PFSK-1 (cell line): ENCODE measurements around the gene HERPUD2.

Experiments used
- FOXP2 ChIP-seq: optimal IDR thresholded peaks from 2 replicates; pipeline ENCODE3; 2011; ENCODE audit warnings: borderline replicate concordance, control low read depth, inconsistent platforms; ENCODE audit not compliant: insufficient read depth; ENCODE audit errors: extremely low read length, extremely low read depth
- POLR2AphosphoS5 ChIP-seq: IDR thresholded peaks from 2 replicates; pipeline ENCODE4 v1.6.1; 2012; ENCODE audit warnings: low read depth, mild to moderate bottlenecking, control low read depth, low read length, moderate library complexity
- REST ChIP-seq, 2 experiments: IDR thresholded peaks; 2 replicates each; pipeline versions ENCODE4 v1.6.1 to v1.8.0; 2011 to 2012; ENCODE audit warnings: low read depth in 2 of 2, low read length in 2 of 2, control low read depth in 1 of 2, inconsistent platforms in 1 of 2, mild to moderate bottlenecking in 1 of 2, moderate library complexity in 1 of 2; ENCODE audit not compliant: insufficient read depth in 1 of 2
- SIN3A ChIP-seq: IDR thresholded peaks from 2 replicates; pipeline ENCODE4 v1.6.1; 2012; ENCODE audit warnings: mild to moderate bottlenecking, low read length, moderate library complexity, borderline replicate concordance; ENCODE audit not compliant: insufficient read depth
- TAF1 ChIP-seq: IDR thresholded peaks from 2 replicates; pipeline ENCODE4 v1.6.1; 2012; ENCODE audit warnings: low read length, control low read depth, borderline replicate concordance; ENCODE audit not compliant: insufficient read depth

The HERPUD2 gene

DNA sequence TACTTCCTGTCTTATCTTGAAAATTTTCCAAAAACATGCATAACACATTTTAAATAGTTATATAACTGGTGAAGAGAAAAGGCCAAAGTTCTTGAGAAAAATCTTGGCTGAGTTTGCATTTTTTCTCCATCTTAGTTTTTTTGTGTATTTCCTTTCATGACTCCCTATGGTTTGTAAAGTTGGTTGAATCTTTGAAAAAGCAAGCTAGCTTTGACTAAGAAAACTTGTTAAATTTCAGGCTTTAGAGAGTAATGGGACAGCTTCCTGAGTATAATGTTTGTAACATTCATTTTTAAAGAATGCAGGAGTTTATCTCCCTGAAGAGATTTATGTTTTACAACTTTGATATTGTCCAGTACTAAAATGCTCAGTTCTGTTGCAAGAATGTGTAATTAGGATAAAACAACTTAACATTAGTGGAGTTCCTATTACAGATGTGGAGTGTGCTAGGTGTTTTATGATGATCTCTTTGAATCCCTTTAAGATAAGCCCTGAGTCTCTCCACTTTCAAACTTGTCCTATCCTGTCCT is 11.1 kb upstream of the HERPUD2 start:
- no peak for TF ChIP-seq TAF1
- no peak for TF ChIP-seq REST (IDR thresholded peaks at IDR 0.05; ENCODE audit: insufficient read depth in 1 of 2, low read depth in 2 of 2, low read length in 2 of 2)
- TF ChIP-seq FOXP2: no peak
- no peak for TF ChIP-seq SIN3A
- TF ChIP-seq POLR2AphosphoS5: no peak

DNA sequence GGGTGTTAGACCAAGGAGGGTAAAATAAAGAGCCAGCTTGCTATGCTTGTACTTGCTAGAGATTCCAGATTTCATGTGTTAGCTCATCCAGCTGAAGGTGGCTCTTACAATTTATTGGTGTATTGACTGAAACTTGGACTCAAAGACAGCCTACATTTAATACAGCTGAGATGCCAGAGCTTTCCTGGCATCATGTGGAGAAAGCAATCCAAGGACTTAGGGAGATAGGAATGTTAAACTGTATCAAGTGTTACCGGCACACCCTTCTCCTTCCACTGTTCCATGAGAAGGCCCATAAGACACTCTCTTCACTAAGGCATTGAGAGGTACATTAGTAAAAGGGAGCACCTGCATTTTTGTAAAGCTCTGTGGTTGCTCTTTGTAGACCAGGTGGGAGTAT is 9.3 kb upstream of the HERPUD2 start:
- TF ChIP-seq POLR2AphosphoS5 (no peak), TAF1 (no peak), REST (IDR thresholded peaks at IDR 0.05; ENCODE audit: insufficient read depth in 1 of 2, low read depth in 2 of 2, low read length in 2 of 2) (no peak), SIN3A (no peak), FOXP2 (no peak)

- no peak for TF ChIP-seq FOXP2
- no peak for TF ChIP-seq POLR2AphosphoS5
- TF ChIP-seq REST (IDR thresholded peaks at IDR 0.05; ENCODE audit: insufficient read depth in 1 of 2, low read depth in 2 of 2, low read length in 2 of 2): no peak
- no peak for TF ChIP-seq TAF1
- TF ChIP-seq SIN3A: no peak
These were observed 7.6 kb upstream of the HERPUD2 start for GRCh38 chr7:35702541-35702940.

DNA sequence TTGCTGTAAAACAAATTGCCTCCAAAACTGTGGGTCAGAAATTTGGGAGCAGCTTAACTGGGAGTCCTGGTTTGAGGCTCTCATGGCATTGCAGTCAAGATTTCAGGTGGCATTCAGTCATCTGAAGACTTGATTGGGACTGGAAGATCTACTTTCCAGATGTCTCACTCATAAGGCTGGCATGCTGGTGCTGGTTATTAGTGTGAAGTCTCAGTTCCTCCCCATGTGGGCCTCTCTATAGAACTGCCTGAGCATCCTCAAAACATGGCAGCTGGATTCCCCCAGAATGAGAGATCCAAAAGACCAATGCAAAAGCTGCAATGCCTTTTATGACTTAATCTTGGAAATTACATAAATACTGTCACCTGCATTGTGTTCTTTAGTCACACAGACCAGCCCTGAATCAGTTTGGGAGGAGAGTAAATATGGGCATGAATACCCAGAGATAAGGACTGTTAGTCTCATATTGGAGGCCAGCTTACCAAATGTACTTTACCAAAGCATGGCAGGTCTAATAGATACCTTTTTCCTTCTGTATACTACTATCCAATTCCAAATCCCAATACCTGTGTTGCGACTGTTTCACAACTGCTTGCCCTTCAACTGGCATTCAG is 6.5 kb upstream of the HERPUD2 start:
- TF ChIP-seq SIN3A: no peak
- no peak for TF ChIP-seq TAF1
- no peak for TF ChIP-seq FOXP2
- no peak for TF ChIP-seq REST (IDR thresholded peaks at IDR 0.05; ENCODE audit: insufficient read depth in 1 of 2, low read depth in 2 of 2, low read length in 2 of 2)
- no peak for TF ChIP-seq POLR2AphosphoS5

GRCh38 chr7:35700865-35701264 is 5.9 kb upstream of the HERPUD2 start:
- TF ChIP-seq SIN3A (no peak), REST (IDR thresholded peaks at IDR 0.05; ENCODE audit: insufficient read depth in 1 of 2, low read depth in 2 of 2, low read length in 2 of 2) (no peak), FOXP2 (no peak), POLR2AphosphoS5 (no peak), TAF1 (no peak)
